Endothelial cell of umbilical vein (primary cell): ENCODE measurements around the gene DPYSL4. TPM values are rescaled to one million over a fixed set of nuclear protein-coding genes. Genes with fewer than 3 reads are reported as not detected.

ENCODE experiments used
- BruUV-seq: library from RNA; stranded (reverse); fragments of 400-500 nt; replicated peaks from 2 replicates; lab custom pipeline; 2021; lab: Mats Ljungman, UMichigan
- CTCF ChIA-PET: fragments of 300-600, 350-600 bp; sonication (Branson Sonifier 250); formaldehyde crosslinking; loops from one replicate; lab custom pipeline; 2021; ENCODE audit warnings: antibody characterized with exemption, inconsistent platforms; lab: Charles Lee
- POLR2A ChIA-PET: fragments of 300-600, 350-600 bp; sonication (Branson Sonifier 250); formaldehyde crosslinking; loops from one replicate; lab custom pipeline; 2021; ENCODE audit warnings: antibody characterized with exemption, inconsistent platforms; lab: Charles Lee
- DNase-seq: peaks from one replicate; pipeline ENCODE4 v3.0.0-alpha.2; 2011; ENCODE audit warnings: low read depth, low spot score
- FAIRE-seq: peaks from 2 replicates; lab custom pipeline; 2011; peaks lifted over from hg19 to GRCh38; lab: Jason Lieb, UNC
- H2AFZ ChIP-seq: 2 replicates; pipeline ENCODE4 v1.6.0; 2012; ENCODE audit warnings: low read depth, low read length, control low read depth, inconsistent platforms
- H3K27ac ChIP-seq: 2 replicates; pipeline ENCODE4 v1.5.1; 2011; ENCODE audit warnings: low read depth, mild to moderate bottlenecking, control low read depth, low read length, moderate library complexity; ENCODE audit not compliant: insufficient read depth
- H3K27me3 ChIP-seq, 2 experiments: 2 replicates each; pipeline versions ENCODE4 v1.6.0 to v1.6.1; 2011; ENCODE audit warnings: low read length in 2 of 2, mixed read lengths in 1 of 2; ENCODE audit not compliant: control insufficient read depth in 2 of 2, insufficient read depth in 2 of 2
- H3K36me3 ChIP-seq, 2 experiments: 2 replicates in 1 of 2; 3 replicates in 1 of 2; pipeline ENCODE4 v1.5.1; 2011; ENCODE audit warnings: low read length in 2 of 2, mild to moderate bottlenecking in 1 of 2, moderate library complexity in 1 of 2; ENCODE audit not compliant: control insufficient read depth in 2 of 2, insufficient read depth in 2 of 2; ENCODE audit errors: extremely low read depth in 1 of 2
- H3K4me1 ChIP-seq: 3 replicates; pipeline ENCODE4 v1.5.1; 2011; ENCODE audit warnings: mild to moderate bottlenecking, low read length; ENCODE audit not compliant: control insufficient read depth, insufficient read depth; ENCODE audit errors: extremely low read depth
- H3K4me2 ChIP-seq: 2 replicates; pipeline ENCODE4 v1.6.1; 2011; ENCODE audit warnings: low read length, control low read depth, mixed read lengths; ENCODE audit not compliant: insufficient read depth
- H3K4me3 ChIP-seq, 3 experiments: fragments of 200-600 bp in 1 of 3; sonication (generic), shearing (Covaris generic) in 1 of 3; replicated peaks in 1 of 3; 2 replicates each; pipeline ENCODE4 v1.5.1; 2011 to 2016; ENCODE audit warnings: control low read depth in 3 of 3, low read length in 3 of 3, mild to moderate bottlenecking in 2 of 3, inconsistent platforms in 1 of 3, low read depth in 1 of 3, moderate library complexity in 1 of 3; ENCODE audit not compliant: insufficient read depth in 1 of 3
- H3K79me2 ChIP-seq: 2 replicates; pipeline ENCODE4 v1.6.0; 2012; ENCODE audit warnings: low read length, inconsistent platforms; ENCODE audit not compliant: control insufficient read depth, insufficient read depth
- H3K9ac ChIP-seq: replicated peaks from 2 replicates; pipeline ENCODE3; 2011; ENCODE audit warnings: low read length, control low read depth; ENCODE audit not compliant: insufficient read depth; ENCODE audit errors: extremely low read depth
- H3K9me1 ChIP-seq: replicated peaks from 3 replicates; pipeline ENCODE4 v1.6.0; 2011; ENCODE audit warnings: mild to moderate bottlenecking, low read length; ENCODE audit not compliant: control insufficient read depth, insufficient read depth; ENCODE audit errors: extremely low read depth
- H3K9me3 ChIP-seq: replicated peaks from 2 replicates; pipeline ENCODE4 v1.5.1; 2012; ENCODE audit warnings: low read length, inconsistent platforms; ENCODE audit not compliant: control insufficient read depth, insufficient read depth
- H4K20me1 ChIP-seq: replicated peaks from 2 replicates; pipeline ENCODE3; 2011; ENCODE audit warnings: mild to moderate bottlenecking, low read length; ENCODE audit not compliant: control insufficient read depth, insufficient read depth; ENCODE audit errors: extremely low read depth
- CTCF ChIP-seq, 2 donors: IDR thresholded peaks; 1 replicate in 1 of 2; 2 replicates in 1 of 2; pipeline ENCODE4 v1.5.1; 2011; ENCODE audit warnings: low read length in 2 of 2, mild to moderate bottlenecking in 2 of 2, moderate library complexity in 2 of 2, control low read depth in 1 of 2, inconsistent platforms in 1 of 2, low read depth in 1 of 2; ENCODE audit not compliant: insufficient read depth in 1 of 2; ENCODE audit errors: extremely low read depth in 1 of 2
- EZH2 ChIP-seq: IDR thresholded peaks from 2 replicates; pipeline ENCODE4 v1.6.1; 2012; ENCODE audit warnings: borderline replicate concordance, low read depth, mild to moderate bottlenecking, moderate library complexity, low read length, inconsistent platforms; ENCODE audit not compliant: severe bottlenecking
- FOS ChIP-seq: IDR thresholded peaks from 2 replicates; pipeline ENCODE4 v1.6.1; 2011; ENCODE audit warnings: mild to moderate bottlenecking, low read length, moderate library complexity, borderline replicate concordance; ENCODE audit not compliant: insufficient read depth
- GATA2 ChIP-seq: IDR thresholded peaks from 2 replicates; pipeline ENCODE4 v1.7.0; 2011; ENCODE audit warnings: low read depth, mild to moderate bottlenecking, moderate library complexity, mixed read lengths, low read length; ENCODE audit not compliant: insufficient read length, insufficient read depth
- JUN ChIP-seq: IDR thresholded peaks from 2 replicates; pipeline ENCODE4 v1.6.1; 2011; ENCODE audit warnings: borderline replicate concordance, low read depth; ENCODE audit not compliant: insufficient read length, insufficient read depth
- MAX ChIP-seq: IDR thresholded peaks from 2 replicates; pipeline ENCODE4 v1.6.1; 2011; ENCODE audit not compliant: insufficient read depth, insufficient read length
- MYC ChIP-seq: IDR thresholded peaks from one replicate; pipeline ENCODE4 v1.6.1; 2011; ENCODE audit warnings: mild to moderate bottlenecking, low read depth, low read length
- POLR2A ChIP-seq: IDR thresholded peaks from 2 replicates; pipeline ENCODE4 v1.6.1; 2012; ENCODE audit warnings: low read depth, mild to moderate bottlenecking, control low read depth, low read length
- POLR2AphosphoS5 ChIP-seq: IDR thresholded peaks from 2 replicates; pipeline ENCODE4 v1.6.1; 2012; ENCODE audit warnings: low read depth, mild to moderate bottlenecking, control low read depth, low read length, moderate library complexity; ENCODE audit not compliant: insufficient read depth
- dilution Hi-C: fragments of 300-500 bp; cut with MboI; formaldehyde crosslinking; loops from one replicate; pipeline ENCODE4 v1.15.0; 2019; ENCODE audit warnings: low sequenced_read_pairs; ENCODE audit not compliant: extremely low pct_ligation_motif_present
- intact Hi-C: fragments of 100-400 bp; cut with micrococcal nuclease; formaldehyde crosslinking; loops from one replicate; pipeline ENCODE4 v1.10.0; 2022
- polyA plus RNA-seq, 4 experiments: library from polyadenylated mRNA; depleted of rRNA in 3 of 4; stranded (reverse) in 3 of 4; unstranded in 1 of 4; fragments of >200 nt; gene quantifications; 2 replicates each; pipeline versions ENCODE4 v1.2.1 to v1.2.3, GENCODE V29; 2011 to 2012; ENCODE audit warnings: missing spikeins in 1 of 4
- total RNA-seq: library from RNA; stranded (reverse); gene quantifications from 2 replicates; pipeline ENCODE4 v1.2.3, GENCODE V29; 2021

DPYSL4 gene
- total and polyA plus RNA-seq, 2 donors (not counting 3 experiments of a cell fraction or from before 2014, with no cell fraction given), result 27.1 to 60.0 TPM

GRCh38 chr10:132152896-132153580 is 33.7 kb upstream of the DPYSL4 start:
- no peak overlapping the region for H2AFZ ChIP-seq
- no TSS peak for BruUV-seq
- ChIA-PET CTCF (interaction anchor here (1.1 kb wide), 1 partner anchor 11 kb away, joined by 3 read pairs; no protein-coding TSS in a partner anchor), POLR2A (no interaction called here)
- intact Hi-C loops, result no loop called here
- no peaks in the 10 kb centered on the region for H3K9me3 ChIP-seq
- H3K4me1 ChIP-seq, result no peaks in the 10 kb centered on the region
- no peak for TF ChIP-seq EZH2
- TF ChIP-seq CTCF (IDR thresholded peaks at IDR 0.05; ENCODE audit: extremely low read depth in 1 of 2, insufficient read depth in 1 of 2, low read depth in 1 of 2, low read length in 2 of 2), result no peak
- no peak for TF ChIP-seq FOS
- TF ChIP-seq JUN, result no peak
- no peak for TF ChIP-seq MYC
- TF ChIP-seq MAX, result no peak
- no peak for TF ChIP-seq POLR2AphosphoS5
- no peak for TF ChIP-seq POLR2A
- TF ChIP-seq GATA2, result no peak
- no peaks in the 10 kb centered on the region for H4K20me1 ChIP-seq
- FAIRE-seq (no peak), DNase-seq (no peak)
- no peak overlapping the region for H3K4me3 ChIP-seq
- dilution Hi-C loops, result no loop called here
- H3K79me2 ChIP-seq, result no peaks in the 10 kb centered on the region
- no peaks in the 10 kb centered on the region for H3K27me3 ChIP-seq
- H3K36me3 ChIP-seq, result no peaks in the 10 kb centered on the region
- no peak overlapping the region for H3K9ac ChIP-seq
- no peaks in the 10 kb centered on the region for H3K9me1 ChIP-seq
- no peak overlapping the region for H3K27ac ChIP-seq
- no peak overlapping the region for H3K4me2 ChIP-seq
